Measurements from ENCODE around the gene COIL.

The COIL gene

GRCh38 chr17:56893503-56893902 is 67.3 kb downstream of the COIL start:
- intact Hi-C loops (cut with DNase I; ENCODE audit: low total_unique reads), result loop anchor here (5.0 kb wide), 1 partner anchor 49 kb away; no protein-coding TSS in a partner anchor
- TF ChIP-seq CTCF (IDR thresholded peaks at IDR 0.05), result no peak
- H3K27me3 ChIP-seq, result no peaks in the 10 kb centered on the region
- DNase-seq, result no peak
- H3K4me3 ChIP-seq, result no peak overlapping the region
- no peaks in the 10 kb centered on the region for H3K4me1 ChIP-seq
- H3K9me3 ChIP-seq, result no peaks in the 10 kb centered on the region
- H3K36me3 ChIP-seq, result peaks cover 32 to 97% (median 67%) of the 10 kb centered on the region in 3 donors
- no peak overlapping the region for H3K27ac ChIP-seq

- no peaks in the 10 kb centered on the region for H3K27me3 ChIP-seq
- no peak for TF ChIP-seq CTCF (IDR thresholded peaks at IDR 0.05)
- no peaks in the 10 kb centered on the region for H3K9me3 ChIP-seq
- DNase-seq, result no peak
- H3K36me3 ChIP-seq, result peaks cover 32 to 96% (median 72%) of the 10 kb centered on the region in 3 donors
- intact Hi-C loops (cut with DNase I; ENCODE audit: low total_unique reads), result loop anchor here (5.0 kb wide), 1 partner anchor 50 kb away; no protein-coding TSS in a partner anchor
- no peaks in the 10 kb centered on the region for H3K4me1 ChIP-seq
- H3K4me3 ChIP-seq, result no peak overlapping the region
- no peak overlapping the region for H3K27ac ChIP-seq
Measured at GRCh38 chr17:56892333-56892732, 68.5 kb downstream of the COIL start.

GRCh38 chr17:56891751-56892150 is 69.1 kb downstream of the COIL start:
- TF ChIP-seq CTCF (IDR thresholded peaks at IDR 0.05), result peak; percentile 45

GRCh38 chr17:56890906-56891674 is 69.8 kb downstream of the COIL start:
- no peak for DNase-seq
- intact Hi-C loops (cut with DNase I; ENCODE audit: low total_unique reads), result loop anchor here (5.0 kb wide), 1 partner anchor 51 kb away; no protein-coding TSS in a partner anchor
- Histone ChIP-seq H3K9me3 (no peaks in the 10 kb centered on the region), H3K4me3 (no peak overlapping the region), H3K36me3 (peaks cover 32 to 89% (median 73%) of the 10 kb centered on the region in 3 donors), H3K27me3 (no peaks in the 10 kb centered on the region), H3K4me1 (no peaks in the 10 kb centered on the region), H3K27ac (no peak overlapping the region)
- TF ChIP-seq CTCF (IDR thresholded peaks at IDR 0.05), result no peak

More at GRCh38 chr17:56891751-56892150, 69.1 kb downstream of the COIL start:
- Histone ChIP-seq H3K36me3 (peaks cover 32 to 95% (median 73%) of the 10 kb centered on the region in 3 donors), H3K27ac (no peak overlapping the region), H3K4me3 (no peak overlapping the region), H3K27me3 (no peaks in the 10 kb centered on the region), H3K4me1 (no peaks in the 10 kb centered on the region), H3K9me3 (no peaks in the 10 kb centered on the region)
- no peak for DNase-seq
- intact Hi-C loops (cut with DNase I; ENCODE audit: low total_unique reads), result loop anchor here (5.0 kb wide), 1 partner anchor 51 kb away; no protein-coding TSS in a partner anchor

GRCh38 chr17:56890390-56890789 is 70.5 kb downstream of the COIL start:
- no peaks in the 10 kb centered on the region for H3K9me3 ChIP-seq
- H3K27ac ChIP-seq, result no peak overlapping the region
- H3K4me3 ChIP-seq, result no peak overlapping the region
- no peak for TF ChIP-seq CTCF (IDR thresholded peaks at IDR 0.05)
- no peak for DNase-seq
- no peaks in the 10 kb centered on the region for H3K4me1 ChIP-seq
- no peaks in the 10 kb centered on the region for H3K27me3 ChIP-seq
- intact Hi-C loops (cut with DNase I; ENCODE audit: low total_unique reads), result loop anchor here (5.0 kb wide), 1 partner anchor 52 kb away; no protein-coding TSS in a partner anchor
- H3K36me3 ChIP-seq, result peaks cover 28 to 82% (median 68%) of the 10 kb centered on the region in 3 donors
